ENCODE data around the gene ZBTB9.

ZBTB9 gene

DNA sequence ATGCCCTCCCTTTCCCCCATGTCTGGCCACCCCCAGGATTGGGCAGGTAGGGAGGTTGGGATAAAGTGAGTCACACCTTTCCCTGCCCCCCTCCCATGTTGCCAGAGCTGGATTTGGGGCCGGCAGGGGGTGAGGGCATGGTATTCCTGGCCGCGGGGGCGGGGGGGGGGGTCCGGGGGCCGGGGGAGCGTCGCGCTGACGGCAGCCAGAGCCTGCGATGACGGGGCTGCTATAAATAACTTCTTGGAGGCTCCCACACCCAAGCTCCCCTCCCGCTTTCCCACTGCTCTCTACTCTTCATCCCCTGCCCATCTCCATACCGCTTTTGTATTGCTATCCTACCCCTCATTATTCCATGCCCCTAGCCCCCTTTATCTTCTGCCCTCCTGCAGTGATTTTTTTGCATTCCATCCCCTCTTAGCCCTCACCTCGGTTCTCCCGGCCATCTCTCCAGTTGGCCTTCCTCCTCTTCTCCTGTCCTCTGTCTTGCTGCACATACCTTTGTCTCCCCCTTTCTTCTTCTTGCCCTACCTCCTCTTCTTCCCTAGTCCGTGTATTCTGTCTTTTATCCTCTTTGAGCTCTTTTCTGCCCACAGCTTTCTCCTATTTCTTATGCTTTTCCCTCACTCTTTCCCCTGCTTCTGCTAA, 20.7 kb upstream of the ZBTB9 start:
- DNase-seq (ENCODE audit: low spot score), result no peak

GRCh38 chr6:33434961-33435360, 19.4 kb upstream of the ZBTB9 start:
- DNase-seq (ENCODE audit: low spot score), result no peak

DNA sequence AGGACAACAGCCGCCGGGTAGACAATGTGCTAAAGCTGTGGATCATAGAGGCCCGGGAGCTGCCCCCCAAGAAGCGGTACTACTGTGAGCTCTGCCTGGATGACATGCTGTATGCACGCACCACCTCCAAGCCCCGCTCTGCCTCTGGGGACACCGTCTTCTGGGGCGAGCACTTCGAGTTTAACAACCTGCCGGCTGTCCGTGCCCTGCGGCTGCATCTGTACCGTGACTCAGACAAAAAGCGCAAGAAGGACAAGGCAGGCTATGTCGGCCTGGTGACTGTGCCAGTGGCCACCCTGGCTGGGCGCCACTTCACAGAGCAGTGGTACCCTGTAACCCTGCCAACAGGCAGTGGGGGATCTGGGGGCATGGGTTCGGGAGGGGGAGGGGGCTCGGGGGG, 16.7 kb upstream of the ZBTB9 start:
- DNase-seq (ENCODE audit: low spot score), result no peak

DNA sequence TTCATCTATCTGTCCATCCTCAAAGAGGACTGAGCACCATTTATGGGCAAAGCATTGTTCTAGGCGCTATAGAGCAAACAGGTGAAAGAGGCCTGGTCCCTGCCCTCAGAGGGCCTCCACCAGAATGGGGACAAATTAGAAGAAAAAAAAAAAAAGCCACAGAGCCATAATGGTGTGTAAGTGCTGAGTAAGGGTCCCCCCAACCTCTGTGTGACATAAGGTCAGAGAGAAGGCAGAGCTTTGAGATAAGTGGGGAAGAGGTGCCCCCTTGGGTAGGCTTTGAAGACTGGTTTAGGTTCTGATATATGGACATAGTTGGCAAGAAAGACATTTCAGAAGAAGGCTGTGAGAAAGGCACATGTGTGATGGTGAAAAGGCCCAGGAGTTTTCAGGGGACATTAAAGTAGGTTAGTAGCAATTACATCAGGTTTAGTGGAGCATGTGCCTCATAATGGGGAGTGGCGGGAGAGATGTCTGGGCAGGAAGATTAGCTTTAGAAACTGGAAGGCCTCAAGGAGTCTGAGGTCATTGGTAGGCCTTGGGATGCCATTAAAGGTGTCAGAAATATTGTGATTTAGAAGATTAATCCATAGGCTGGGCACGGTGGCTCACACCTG, 15.3 kb upstream of the ZBTB9 start:
- no peak for DNase-seq (ENCODE audit: low spot score)

- DNase-seq (ENCODE audit: low spot score), result no peak
Measured at GRCh38 chr6:33439956-33440648, 14.3 kb upstream of the ZBTB9 start.

GRCh38 chr6:33440649-33441309, 13.6 kb upstream of the ZBTB9 start:
- DNase-seq (ENCODE audit: low spot score), result no peak

DNA sequence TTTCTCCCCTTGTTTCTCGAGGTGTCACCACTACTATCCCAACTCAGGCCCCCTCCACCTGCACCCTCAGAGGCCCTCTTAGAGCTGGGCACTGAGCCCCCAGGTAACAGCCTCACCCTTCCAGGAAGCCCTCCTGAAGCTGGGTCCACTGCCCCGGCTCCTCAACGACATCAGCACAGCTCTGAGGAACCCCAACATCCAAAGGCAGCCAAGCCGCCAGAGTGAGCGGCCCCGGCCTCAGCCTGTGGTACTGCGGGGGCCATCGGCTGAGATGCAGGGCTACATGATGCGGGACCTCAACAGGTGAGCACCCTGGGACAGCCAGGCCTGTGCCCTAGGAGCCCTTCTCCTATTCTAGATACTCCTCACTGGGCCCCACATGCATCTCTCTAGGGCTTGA, 12.9 kb upstream of the ZBTB9 start:
- no peak for DNase-seq (ENCODE audit: low spot score)

DNA sequence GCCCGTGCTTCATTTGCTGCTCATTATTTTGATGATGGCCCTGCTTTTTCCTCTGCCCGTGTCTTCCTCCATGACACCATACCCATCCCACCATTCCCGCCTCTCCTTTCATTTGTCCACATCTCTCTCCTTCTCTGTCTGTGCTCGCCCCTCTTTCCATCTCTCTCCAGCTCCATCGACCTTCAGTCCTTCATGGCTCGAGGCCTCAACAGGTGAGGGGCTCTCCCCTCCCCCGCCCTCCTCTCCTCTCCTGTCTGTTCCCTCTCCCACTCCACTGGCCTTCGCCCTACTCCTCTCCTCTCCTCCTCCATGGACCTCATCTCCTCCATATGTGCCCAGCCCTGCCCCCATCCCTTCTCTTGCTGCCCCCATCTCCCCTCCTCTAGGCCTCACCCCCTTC, 12.1 kb upstream of the ZBTB9 start:
- DNase-seq (ENCODE audit: low spot score), result no peak

DNA sequence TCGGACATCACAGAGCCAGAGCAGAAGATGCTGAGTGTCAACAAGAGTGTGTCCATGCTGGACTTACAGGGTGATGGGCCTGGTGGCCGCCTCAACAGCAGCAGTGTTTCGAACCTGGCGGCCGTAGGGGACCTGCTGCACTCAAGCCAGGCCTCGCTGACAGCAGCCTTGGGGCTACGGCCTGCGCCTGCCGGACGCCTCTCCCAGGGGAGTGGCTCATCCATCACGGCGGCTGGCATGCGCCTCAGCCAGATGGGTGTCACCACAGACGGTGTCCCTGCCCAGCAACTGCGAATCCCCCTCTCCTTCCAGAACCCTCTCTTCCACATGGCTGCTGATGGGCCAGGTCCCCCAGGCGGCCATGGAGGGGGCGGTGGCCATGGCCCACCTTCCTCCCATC, 11.4 kb upstream of the ZBTB9 start:
- no peak for DNase-seq (ENCODE audit: low spot score)

GRCh38 chr6:33443619-33444504, 10.5 kb upstream of the ZBTB9 start:
- DNase-seq (ENCODE audit: low spot score), result no peak

DNA sequence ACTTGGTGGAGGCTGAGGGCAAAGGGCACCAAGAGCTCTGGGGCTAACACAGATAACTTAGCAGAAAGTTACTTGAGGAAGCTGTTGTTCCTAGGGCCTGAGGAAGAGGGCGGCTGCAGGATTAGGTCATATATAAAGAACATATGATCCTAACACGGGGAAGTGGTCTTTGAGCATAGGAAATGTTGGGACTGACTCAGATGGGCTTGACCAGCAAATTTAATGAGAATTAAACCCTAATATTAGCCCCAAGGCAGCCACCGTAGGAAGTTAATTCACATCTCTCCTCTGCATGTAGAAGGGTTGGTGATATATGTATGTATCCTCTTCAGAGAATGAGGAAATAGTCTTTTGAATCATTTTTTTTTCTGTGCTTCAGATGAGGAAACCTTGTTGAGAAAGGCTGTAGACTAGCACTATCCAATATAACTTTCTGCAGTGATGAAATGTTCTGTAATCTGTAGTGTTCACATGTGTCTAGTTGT, 9.2 kb upstream of the ZBTB9 start:
- DNase-seq (ENCODE audit: low spot score), result no peak

- no peak for DNase-seq (ENCODE audit: low spot score)
Measured at GRCh38 chr6:33446356-33446755, 8.0 kb upstream of the ZBTB9 start.

DNA sequence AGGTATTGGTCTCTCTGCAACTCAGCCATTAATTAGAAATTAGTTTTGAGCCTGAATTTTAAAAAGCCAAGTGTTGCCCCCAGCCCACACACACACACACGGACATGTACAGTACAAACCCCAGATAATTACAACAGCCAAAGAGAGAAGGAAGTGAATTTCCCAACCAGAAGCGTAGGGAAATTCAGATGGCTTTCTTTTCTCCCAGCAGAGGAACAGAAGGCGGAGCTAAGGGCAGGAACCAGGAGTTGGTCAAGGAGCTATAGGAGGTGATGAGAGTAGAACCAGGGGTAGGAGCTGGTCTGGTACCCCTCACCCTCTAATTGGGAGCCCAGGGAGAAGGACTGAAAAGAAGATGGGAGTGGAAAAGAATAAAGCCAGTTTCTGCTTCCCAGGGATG, 3.9 kb upstream of the ZBTB9 start:
- DNase-seq (ENCODE audit: low spot score), result no peak

DNA sequence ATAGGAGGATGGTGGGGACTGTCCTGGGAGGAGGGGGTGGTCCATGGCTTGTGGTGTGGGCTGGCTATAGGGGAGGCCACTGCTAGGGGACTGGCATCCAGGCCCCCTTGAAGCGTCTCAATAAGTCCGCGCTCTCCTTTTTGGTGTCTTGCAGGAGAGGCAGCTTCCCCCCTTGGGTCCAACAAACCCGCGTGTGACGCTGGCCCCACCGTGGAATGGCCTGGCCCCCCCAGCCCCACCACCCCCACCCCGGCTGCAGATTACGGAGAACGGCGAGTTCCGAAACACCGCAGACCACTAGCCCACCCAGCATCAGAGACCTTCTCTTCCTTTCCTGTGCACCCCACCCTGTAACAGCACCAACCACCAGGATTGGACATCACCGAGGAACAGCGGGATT, 2.8 kb upstream of the ZBTB9 start:
- DNase-seq (ENCODE audit: low spot score), result no peak

GRCh38 chr6:33452496-33452895, 1.9 kb upstream of the ZBTB9 start:
- DNase-seq (ENCODE audit: low spot score), result no peak

DNA sequence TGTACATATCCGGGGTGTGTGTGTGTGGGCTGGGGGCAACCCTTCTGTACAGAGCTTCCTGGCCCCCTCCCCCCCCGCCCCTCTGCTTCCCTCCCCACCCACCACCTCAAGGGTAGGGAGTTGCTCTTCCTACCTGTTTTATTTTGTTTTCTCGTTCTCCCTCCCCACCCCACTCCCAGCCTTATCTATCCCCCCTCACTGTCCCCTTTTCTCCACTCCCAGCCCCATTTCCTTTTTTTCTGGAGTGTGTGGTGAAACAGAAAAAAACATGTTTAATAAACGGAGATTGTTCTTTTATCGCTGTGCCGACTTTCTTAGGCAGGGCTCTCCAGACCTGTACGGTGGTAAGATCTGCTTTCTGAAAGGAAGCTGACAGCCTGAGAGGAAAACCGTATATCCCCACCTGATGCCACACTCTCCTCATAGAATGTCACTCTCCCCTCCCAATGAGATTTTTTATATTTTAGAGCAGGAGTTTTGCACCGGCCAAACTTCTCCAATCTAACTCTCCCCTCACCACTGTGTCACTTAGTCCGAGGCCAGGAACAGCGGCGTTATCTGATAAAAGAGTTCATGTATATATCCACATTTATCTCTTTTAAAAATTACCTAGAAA, 875 bp upstream of the ZBTB9 start:
- no peak for DNase-seq (ENCODE audit: low spot score)

GRCh38 chr6:33455051-33455450, 675 bp downstream of the ZBTB9 start:
- no peak for DNase-seq (ENCODE audit: low spot score)

GRCh38 chr6:33456156-33456555, 1.8 kb downstream of the ZBTB9 start:
- no peak for DNase-seq (ENCODE audit: low spot score)

GRCh38 chr6:33458676-33459075, 4.3 kb downstream of the ZBTB9 start:
- DNase-seq (ENCODE audit: low spot score), result no peak

GRCh38 chr6:33459226-33459625, 4.8 kb downstream of the ZBTB9 start:
- DNase-seq (ENCODE audit: low spot score), result no peak

DNA sequence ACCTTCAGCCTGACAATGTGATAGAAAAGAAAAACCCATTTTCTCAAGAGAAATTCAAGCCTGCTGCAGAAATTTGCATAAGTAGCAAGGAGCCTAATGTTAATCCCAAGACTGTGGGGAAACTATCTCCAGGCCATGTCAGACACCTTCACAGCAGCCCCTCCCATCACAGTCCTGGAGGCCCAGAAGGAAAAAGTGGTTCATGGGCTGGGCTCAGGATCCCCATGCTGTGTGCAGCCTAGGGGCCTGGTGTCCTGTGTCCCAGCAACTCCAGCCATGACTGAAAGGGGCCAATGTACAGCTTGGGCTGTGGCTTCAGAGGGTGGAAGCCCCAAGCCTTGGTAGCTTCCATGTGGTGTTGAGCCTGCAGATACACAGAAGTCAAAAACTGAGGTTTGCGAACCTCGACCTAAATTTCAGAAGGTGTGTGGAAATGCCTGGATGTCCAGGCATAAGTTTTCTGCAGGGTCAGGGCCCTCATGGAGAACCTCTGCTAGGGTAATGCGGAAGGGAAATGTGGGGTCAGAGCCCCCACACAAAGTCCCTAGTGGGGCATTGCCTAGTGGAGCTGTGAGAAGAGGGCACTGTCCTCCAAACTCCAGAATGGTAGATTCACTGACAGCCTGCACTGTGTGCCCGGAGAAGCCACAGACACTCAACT, 11.8 kb downstream of the ZBTB9 start:
- DNase-seq (ENCODE audit: low spot score), result no peak

All from globus pallidus (tissue), 1 donor.